SK-N-SH (cell line): ENCODE data around the gene LIN7C.

Experiments used
- CHD2 ChIP-seq: fragments of 150-350 bp; IDR thresholded peaks from 2 replicates; pipeline ENCODE4 v1.6.1; 2018; ENCODE audit warnings: low read length; ENCODE audit not compliant: partially characterized antibody
- CTCF ChIP-seq: fragments of 200-600 bp; sonication (generic); IDR thresholded peaks from 2 replicates; pipeline ENCODE4 v1.6.1; 2017; ENCODE audit warnings: antibody characterized with exemption, mild to moderate bottlenecking, moderate library complexity
- ELF1 ChIP-seq: IDR thresholded peaks from 2 replicates; pipeline ENCODE4 v1.4.0; 2012
- GATA2 ChIP-seq: sonication (generic); formaldehyde crosslinking; IDR thresholded peaks from 2 replicates; pipeline ENCODE4 v1.5.0; 2020; ENCODE audit warnings: mild to moderate bottlenecking, missing genetic modification reagents
- MXI1 ChIP-seq: IDR thresholded peaks from 2 replicates; pipeline ENCODE4 v1.6.1; 2012; ENCODE audit warnings: mild to moderate bottlenecking, low read depth, low read length, improper control_type of control experiment
- POLR2AphosphoS5 ChIP-seq: IDR thresholded peaks from 2 replicates; pipeline ENCODE4 v1.6.1; 2012; ENCODE audit warnings: low read depth, low read length
- RAD21 ChIP-seq: IDR thresholded peaks from 2 replicates; pipeline ENCODE4 v1.6.1; 2012; ENCODE audit warnings: mild to moderate bottlenecking, low read length
- SMC3 ChIP-seq: IDR thresholded peaks from 2 replicates; pipeline ENCODE4 v1.6.1; 2012; ENCODE audit warnings: low read depth, low read length, improper control_type of control experiment
- TAF1 ChIP-seq: IDR thresholded peaks from 2 replicates; pipeline ENCODE4 v1.6.1; 2012; ENCODE audit warnings: low read depth, mild to moderate bottlenecking, low read length, moderate library complexity, borderline replicate concordance
- YY1 ChIP-seq: IDR thresholded peaks from 2 replicates; pipeline ENCODE4 v1.4.0; 2012; ENCODE audit warnings: low read depth, mild to moderate bottlenecking
- TF ChIP-seq, protein P1 (sequence below): IDR thresholded peaks from 2 replicates; pipeline ENCODE4; 2012
- TF ChIP-seq, protein P2 (sequence below): IDR thresholded peaks from 2 replicates; pipeline ENCODE4 v1.4.0; 2012; ENCODE audit warnings: low read depth
- TF ChIP-seq, protein P3 (sequence below): IDR thresholded peaks from 2 replicates; pipeline ENCODE4 v1.6.1; 2012; ENCODE audit warnings: mild to moderate bottlenecking, low read depth, low read length, moderate library complexity

GRCh38 chr11:27482793-27483192, 23.8 kb downstream of the LIN7C start:
- TF ChIP-seq, protein P1, sequence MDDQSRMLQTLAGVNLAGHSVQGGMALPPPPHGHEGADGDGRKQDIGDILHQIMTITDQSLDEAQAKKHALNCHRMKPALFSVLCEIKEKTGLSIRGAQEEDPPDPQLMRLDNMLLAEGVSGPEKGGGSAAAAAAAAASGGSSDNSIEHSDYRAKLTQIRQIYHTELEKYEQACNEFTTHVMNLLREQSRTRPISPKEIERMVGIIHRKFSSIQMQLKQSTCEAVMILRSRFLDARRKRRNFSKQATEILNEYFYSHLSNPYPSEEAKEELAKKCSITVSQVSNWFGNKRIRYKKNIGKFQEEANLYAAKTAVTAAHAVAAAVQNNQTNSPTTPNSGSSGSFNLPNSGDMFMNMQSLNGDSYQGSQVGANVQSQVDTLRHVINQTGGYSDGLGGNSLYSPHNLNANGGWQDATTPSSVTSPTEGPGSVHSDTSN, result no peak
- no peak for TF ChIP-seq TAF1
- TF ChIP-seq ELF1, result no peak
- TF ChIP-seq CTCF, result no peak
- TF ChIP-seq GATA2, result no peak
- TF ChIP-seq CHD2, result no peak
- TF ChIP-seq, protein P2, sequence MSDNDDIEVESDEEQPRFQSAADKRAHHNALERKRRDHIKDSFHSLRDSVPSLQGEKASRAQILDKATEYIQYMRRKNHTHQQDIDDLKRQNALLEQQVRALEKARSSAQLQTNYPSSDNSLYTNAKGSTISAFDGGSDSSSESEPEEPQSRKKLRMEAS, result no peak
- no peak for TF ChIP-seq MXI1
- TF ChIP-seq POLR2AphosphoS5, result no peak
- TF ChIP-seq RAD21, result no peak
- no peak for TF ChIP-seq SMC3
- no peak for TF ChIP-seq YY1
- TF ChIP-seq, protein P3, sequence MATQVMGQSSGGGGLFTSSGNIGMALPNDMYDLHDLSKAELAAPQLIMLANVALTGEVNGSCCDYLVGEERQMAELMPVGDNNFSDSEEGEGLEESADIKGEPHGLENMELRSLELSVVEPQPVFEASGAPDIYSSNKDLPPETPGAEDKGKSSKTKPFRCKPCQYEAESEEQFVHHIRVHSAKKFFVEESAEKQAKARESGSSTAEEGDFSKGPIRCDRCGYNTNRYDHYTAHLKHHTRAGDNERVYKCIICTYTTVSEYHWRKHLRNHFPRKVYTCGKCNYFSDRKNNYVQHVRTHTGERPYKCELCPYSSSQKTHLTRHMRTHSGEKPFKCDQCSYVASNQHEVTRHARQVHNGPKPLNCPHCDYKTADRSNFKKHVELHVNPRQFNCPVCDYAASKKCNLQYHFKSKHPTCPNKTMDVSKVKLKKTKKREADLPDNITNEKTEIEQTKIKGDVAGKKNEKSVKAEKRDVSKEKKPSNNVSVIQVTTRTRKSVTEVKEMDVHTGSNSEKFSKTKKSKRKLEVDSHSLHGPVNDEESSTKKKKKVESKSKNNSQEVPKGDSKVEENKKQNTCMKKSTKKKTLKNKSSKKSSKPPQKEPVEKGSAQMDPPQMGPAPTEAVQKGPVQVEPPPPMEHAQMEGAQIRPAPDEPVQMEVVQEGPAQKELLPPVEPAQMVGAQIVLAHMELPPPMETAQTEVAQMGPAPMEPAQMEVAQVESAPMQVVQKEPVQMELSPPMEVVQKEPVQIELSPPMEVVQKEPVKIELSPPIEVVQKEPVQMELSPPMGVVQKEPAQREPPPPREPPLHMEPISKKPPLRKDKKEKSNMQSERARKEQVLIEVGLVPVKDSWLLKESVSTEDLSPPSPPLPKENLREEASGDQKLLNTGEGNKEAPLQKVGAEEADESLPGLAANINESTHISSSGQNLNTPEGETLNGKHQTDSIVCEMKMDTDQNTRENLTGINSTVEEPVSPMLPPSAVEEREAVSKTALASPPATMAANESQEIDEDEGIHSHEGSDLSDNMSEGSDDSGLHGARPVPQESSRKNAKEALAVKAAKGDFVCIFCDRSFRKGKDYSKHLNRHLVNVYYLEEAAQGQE, result no peak
